ENCODE results near the gene ARHGAP22.

Gene ARHGAP22

GRCh38 chr10:48506147-48506917 is 98.5 kb downstream of the ARHGAP22 start:
- H2AFZ ChIP-seq (ENCODE audit: low read length): no peak overlapping the region
- no peaks in the 10 kb centered on the region for H3K27me3 ChIP-seq (replicated peaks; ENCODE audit: insufficient read depth, low read length)
- H3K4me3 ChIP-seq (ENCODE audit: low read length): no peak overlapping the region
- no peaks in the 10 kb centered on the region for H3K9me2 ChIP-seq (replicated peaks; ENCODE audit: insufficient read depth, low read length)
- H3K4me2 ChIP-seq (ENCODE audit: low read depth, low read length): no peak overlapping the region
- no peaks in the 10 kb centered on the region for H3K79me2 ChIP-seq (ENCODE audit: low read length)
- H3K36me3 ChIP-seq (replicated peaks; ENCODE audit: insufficient read depth, low read length): no peaks in the 10 kb centered on the region
- no peaks in the 10 kb centered on the region for H4K20me1 ChIP-seq (ENCODE audit: insufficient read depth, low read length)
- DNase-seq: peak; percentile 65
- H3K27ac ChIP-seq (ENCODE audit: low read length): no peak overlapping the region
- no peaks in the 10 kb centered on the region for H3K9me3 ChIP-seq (replicated peaks; ENCODE audit: insufficient read depth, low read length)
- TF ChIP-seq CTCF (IDR thresholded peaks at IDR 0.05; ENCODE audit: low read length) (peak; percentile 79), EZH2phosphoT487 (IDR thresholded peaks at IDR 0.05; ENCODE audit: low read length) (no peak), EZH2 (optimal IDR thresholded peaks at IDR 0.05; ENCODE audit: low read depth, low read length) (no peak)
- no peaks in the 10 kb centered on the region for H3F3A ChIP-seq (ENCODE audit: insufficient read depth, low read length)
- H3K9ac ChIP-seq (ENCODE audit: low read length): no peak overlapping the region
- H3K4me1 ChIP-seq (ENCODE audit: low read length): 0 out of 2 replicates have a peak, but pooled peaks cover 4% of the 10 kb centered on the region

GRCh38 chr10:48505394-48506112 is 99.3 kb downstream of the ARHGAP22 start:
- H3K4me2 ChIP-seq (ENCODE audit: low read depth, low read length): no peak overlapping the region
- no peaks in the 10 kb centered on the region for H3K36me3 ChIP-seq (replicated peaks; ENCODE audit: insufficient read depth, low read length)
- no peak overlapping the region for H3K4me3 ChIP-seq (ENCODE audit: low read length)
- no peaks in the 10 kb centered on the region for H3K27me3 ChIP-seq (replicated peaks; ENCODE audit: insufficient read depth, low read length)
- no peaks in the 10 kb centered on the region for H3K79me2 ChIP-seq (ENCODE audit: low read length)
- H3F3A ChIP-seq (ENCODE audit: insufficient read depth, low read length): no peaks in the 10 kb centered on the region
- no peaks in the 10 kb centered on the region for H4K20me1 ChIP-seq (ENCODE audit: insufficient read depth, low read length)
- H3K9me3 ChIP-seq (replicated peaks; ENCODE audit: insufficient read depth, low read length): no peaks in the 10 kb centered on the region
- no peak overlapping the region for H2AFZ ChIP-seq (ENCODE audit: low read length)
- H3K27ac ChIP-seq (ENCODE audit: low read length): no peak overlapping the region
- no peak for DNase-seq
- 0 out of 2 replicates have a peak, but pooled peaks cover 7% of the 10 kb centered on the region for H3K4me1 ChIP-seq (ENCODE audit: low read length)
- TF ChIP-seq CTCF (IDR thresholded peaks at IDR 0.05; ENCODE audit: low read length) (no peak), EZH2phosphoT487 (IDR thresholded peaks at IDR 0.05; ENCODE audit: low read length) (no peak), EZH2 (optimal IDR thresholded peaks at IDR 0.05; ENCODE audit: low read depth, low read length) (no peak)
- no peaks in the 10 kb centered on the region for H3K9me2 ChIP-seq (replicated peaks; ENCODE audit: insufficient read depth, low read length)
- no peak overlapping the region for H3K9ac ChIP-seq (ENCODE audit: low read length)

DNA sequence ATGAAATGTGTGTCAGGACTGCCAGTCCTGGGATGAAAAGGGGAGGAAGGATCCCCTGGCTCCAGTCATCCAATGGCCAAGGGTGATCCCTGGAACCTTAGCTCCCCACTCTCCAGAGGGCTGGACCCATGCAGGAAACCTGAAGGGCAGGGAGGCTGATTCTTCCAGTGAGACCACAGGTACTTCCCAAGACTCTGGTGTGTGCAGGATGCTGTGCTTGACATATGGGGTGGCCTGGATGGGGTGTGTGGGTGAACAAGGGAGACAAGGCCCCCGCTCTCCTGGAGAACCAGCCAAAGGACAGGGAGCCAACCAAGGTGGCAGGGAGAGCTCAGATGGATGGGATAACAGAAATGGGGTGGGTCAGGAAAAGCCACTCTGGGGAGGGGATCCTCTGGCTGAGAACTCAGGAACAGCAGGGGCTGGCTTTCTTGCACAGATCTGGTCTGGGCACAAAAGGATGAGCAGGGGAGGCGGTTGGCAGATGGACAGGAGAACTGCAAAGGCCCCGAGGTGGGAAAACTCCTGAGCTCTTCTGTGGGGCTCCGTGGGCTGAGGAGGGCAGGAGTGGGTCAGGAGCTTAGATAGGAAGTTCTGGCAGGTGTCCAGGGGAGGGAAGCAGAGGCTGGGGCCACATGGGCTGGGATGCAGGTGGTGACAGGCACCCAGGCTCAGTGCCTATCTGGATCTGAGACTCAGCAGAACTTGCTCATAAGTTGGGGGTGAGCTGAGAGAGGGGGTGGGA is 100.6 kb downstream of the ARHGAP22 start:
- Histone ChIP-seq H3K4me2 (ENCODE audit: low read depth, low read length) (no peak overlapping the region), H4K20me1 (ENCODE audit: insufficient read depth, low read length) (no peaks in the 10 kb centered on the region), H3K9ac (ENCODE audit: low read length) (no peak overlapping the region), H3K27ac (ENCODE audit: low read length) (no peak overlapping the region), H3K27me3 (replicated peaks; ENCODE audit: insufficient read depth, low read length) (no peaks in the 10 kb centered on the region), H2AFZ (ENCODE audit: low read length) (no peak overlapping the region), H3K4me3 (ENCODE audit: low read length) (no peak overlapping the region), H3K79me2 (ENCODE audit: low read length) (no peaks in the 10 kb centered on the region), H3F3A (ENCODE audit: insufficient read depth, low read length) (no peaks in the 10 kb centered on the region), H3K36me3 (replicated peaks; ENCODE audit: insufficient read depth, low read length) (no peaks in the 10 kb centered on the region), H3K9me3 (replicated peaks; ENCODE audit: insufficient read depth, low read length) (no peaks in the 10 kb centered on the region), H3K4me1 (ENCODE audit: low read length) (0 out of 2 replicates have a peak, but pooled peaks cover 7% of the 10 kb centered on the region), H3K9me2 (replicated peaks; ENCODE audit: insufficient read depth, low read length) (no peaks in the 10 kb centered on the region)
- TF ChIP-seq EZH2 (optimal IDR thresholded peaks at IDR 0.05; ENCODE audit: low read depth, low read length): no peak
- TF ChIP-seq CTCF (IDR thresholded peaks at IDR 0.05; ENCODE audit: low read length): no peak
- DNase-seq: no peak

Data from MM.1S (cell line).